ENCODE results near the gene PEF1.

PEF1 gene

DNA sequence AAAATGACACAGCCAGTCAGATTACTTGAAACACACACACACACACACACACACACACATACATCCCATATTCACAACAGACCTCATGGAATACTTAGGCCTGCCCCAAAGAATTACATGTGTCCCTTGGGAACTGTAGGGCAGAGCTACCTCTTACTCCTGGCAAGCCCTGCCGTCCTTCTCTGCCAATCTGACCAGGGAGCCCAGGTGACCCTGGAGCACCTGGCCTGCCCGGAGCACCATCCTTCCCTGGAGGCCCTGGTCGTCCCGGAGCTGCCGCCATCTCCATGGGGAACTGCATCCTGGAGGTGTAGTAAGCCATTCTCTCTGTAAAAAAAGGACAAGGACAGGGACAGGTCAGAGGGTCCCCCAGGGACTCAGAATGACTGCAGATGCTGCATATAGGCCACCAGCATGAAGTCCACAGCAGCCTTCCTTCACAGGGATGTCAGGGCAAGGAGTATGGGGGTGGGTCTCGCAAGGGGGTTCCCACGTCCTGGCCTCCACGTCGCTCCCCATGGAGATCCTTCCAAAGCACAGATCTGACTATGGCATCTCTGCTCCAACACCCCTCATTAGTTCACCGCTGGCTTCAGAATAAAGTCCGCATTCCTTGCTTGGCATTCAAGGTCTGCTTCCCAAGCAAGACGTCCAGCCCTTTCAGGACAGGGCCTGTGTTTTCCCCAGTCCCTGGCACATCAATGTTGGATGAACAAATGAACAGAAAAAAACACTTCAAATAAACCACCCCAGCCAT, 9.2 kb upstream of the PEF1 start:
- H3K4me3 ChIP-seq (ENCODE audit: control insufficient read depth, low read depth, low read length), result no peak overlapping the region
- TF ChIP-seq, protein P1, sequence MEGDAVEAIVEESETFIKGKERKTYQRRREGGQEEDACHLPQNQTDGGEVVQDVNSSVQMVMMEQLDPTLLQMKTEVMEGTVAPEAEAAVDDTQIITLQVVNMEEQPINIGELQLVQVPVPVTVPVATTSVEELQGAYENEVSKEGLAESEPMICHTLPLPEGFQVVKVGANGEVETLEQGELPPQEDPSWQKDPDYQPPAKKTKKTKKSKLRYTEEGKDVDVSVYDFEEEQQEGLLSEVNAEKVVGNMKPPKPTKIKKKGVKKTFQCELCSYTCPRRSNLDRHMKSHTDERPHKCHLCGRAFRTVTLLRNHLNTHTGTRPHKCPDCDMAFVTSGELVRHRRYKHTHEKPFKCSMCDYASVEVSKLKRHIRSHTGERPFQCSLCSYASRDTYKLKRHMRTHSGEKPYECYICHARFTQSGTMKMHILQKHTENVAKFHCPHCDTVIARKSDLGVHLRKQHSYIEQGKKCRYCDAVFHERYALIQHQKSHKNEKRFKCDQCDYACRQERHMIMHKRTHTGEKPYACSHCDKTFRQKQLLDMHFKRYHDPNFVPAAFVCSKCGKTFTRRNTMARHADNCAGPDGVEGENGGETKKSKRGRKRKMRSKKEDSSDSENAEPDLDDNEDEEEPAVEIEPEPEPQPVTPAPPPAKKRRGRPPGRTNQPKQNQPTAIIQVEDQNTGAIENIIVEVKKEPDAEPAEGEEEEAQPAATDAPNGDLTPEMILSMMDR (IDR thresholded peaks at IDR 0.05; ENCODE audit: control insufficient read depth, insufficient read depth, low read depth, low read length, missing control alignments), result no peak
- DNase-seq (ENCODE audit: low read depth), result no peak

DNA sequence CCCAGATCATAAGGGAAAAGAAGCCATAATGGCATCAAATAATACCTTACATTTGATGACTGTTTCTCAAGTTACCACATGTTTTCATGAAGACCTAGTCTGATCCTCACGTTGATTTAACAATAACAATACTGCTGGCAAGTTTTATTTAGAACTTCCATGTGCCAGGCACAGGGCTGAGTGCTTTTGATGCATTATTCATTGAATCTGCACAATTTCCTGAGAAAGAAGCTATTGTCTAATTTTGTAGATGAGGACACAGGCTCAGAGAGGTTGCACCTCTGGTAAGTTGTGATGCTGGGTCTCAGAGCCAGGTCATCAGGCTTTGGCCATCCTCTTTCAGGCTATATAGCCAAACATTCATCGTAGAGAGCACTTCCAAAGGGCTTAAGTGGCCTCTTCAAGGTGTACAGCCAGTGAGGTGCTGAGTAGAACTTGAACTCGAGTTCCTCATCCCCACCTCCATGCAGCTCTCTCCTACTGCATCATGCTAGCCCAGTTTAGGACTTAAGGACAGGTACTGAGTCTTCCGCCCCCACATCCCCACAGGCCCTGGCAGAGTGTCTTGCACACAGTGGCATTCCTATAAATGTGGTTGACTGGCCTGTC, 8.3 kb upstream of the PEF1 start:
- DNase-seq (ENCODE audit: low read depth), result no peak
- no peak overlapping the region for H3K4me3 ChIP-seq (ENCODE audit: control insufficient read depth, low read depth, low read length)
- TF ChIP-seq, protein P1 (IDR thresholded peaks at IDR 0.05; ENCODE audit: control insufficient read depth, insufficient read depth, low read depth, low read length, missing control alignments), result no peak

DNA sequence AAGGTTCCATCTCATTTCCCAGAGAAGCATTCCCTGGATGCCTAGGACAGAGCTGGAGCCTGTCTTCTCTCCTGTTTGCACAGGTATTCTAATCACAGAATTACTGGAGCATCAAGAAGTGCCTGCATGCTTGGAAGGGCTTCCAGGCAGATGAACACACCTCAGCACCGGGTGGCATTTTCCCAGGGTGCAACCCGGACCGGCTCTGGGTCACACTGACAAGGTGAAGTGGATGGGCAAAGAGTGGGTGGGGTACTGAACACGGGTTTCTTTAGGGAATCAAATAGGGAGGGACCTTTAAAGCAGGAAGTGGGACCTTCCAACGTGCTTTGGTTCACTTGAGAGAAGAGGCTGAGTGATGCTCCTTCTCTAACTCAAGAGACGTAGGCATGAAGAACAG, 7.1 kb upstream of the PEF1 start:
- no peak for DNase-seq (ENCODE audit: low read depth)
- TF ChIP-seq, protein P1 (IDR thresholded peaks at IDR 0.05; ENCODE audit: control insufficient read depth, insufficient read depth, low read depth, low read length, missing control alignments), result no peak

DNA sequence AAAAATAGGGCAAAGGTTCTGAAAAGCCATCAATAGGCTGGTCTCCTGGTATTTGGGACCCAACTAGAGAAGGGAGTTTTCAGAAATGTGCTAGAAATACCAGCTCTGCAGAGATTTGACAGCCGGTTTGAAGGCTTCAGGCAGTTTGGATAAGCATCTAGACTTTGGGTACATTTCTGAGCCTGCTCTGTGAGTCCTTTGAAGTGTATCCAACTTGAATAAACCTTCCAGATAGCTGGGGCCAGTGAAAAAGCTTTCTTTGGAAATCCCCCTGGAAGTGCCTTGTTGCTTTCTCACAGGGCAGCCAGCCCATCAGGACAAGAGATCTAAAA, 6.4 kb upstream of the PEF1 start:
- no peak overlapping the region for H3K4me3 ChIP-seq (ENCODE audit: control insufficient read depth, low read depth, low read length)
- DNase-seq (ENCODE audit: low read depth), result no peak
- TF ChIP-seq, protein P1 (IDR thresholded peaks at IDR 0.05; ENCODE audit: control insufficient read depth, insufficient read depth, low read depth, low read length, missing control alignments), result no peak

More for the DNA sequence above, 7.1 kb upstream of the PEF1 start:
- H3K4me3 ChIP-seq (ENCODE audit: control insufficient read depth, low read depth, low read length), result no peak overlapping the region

DNA sequence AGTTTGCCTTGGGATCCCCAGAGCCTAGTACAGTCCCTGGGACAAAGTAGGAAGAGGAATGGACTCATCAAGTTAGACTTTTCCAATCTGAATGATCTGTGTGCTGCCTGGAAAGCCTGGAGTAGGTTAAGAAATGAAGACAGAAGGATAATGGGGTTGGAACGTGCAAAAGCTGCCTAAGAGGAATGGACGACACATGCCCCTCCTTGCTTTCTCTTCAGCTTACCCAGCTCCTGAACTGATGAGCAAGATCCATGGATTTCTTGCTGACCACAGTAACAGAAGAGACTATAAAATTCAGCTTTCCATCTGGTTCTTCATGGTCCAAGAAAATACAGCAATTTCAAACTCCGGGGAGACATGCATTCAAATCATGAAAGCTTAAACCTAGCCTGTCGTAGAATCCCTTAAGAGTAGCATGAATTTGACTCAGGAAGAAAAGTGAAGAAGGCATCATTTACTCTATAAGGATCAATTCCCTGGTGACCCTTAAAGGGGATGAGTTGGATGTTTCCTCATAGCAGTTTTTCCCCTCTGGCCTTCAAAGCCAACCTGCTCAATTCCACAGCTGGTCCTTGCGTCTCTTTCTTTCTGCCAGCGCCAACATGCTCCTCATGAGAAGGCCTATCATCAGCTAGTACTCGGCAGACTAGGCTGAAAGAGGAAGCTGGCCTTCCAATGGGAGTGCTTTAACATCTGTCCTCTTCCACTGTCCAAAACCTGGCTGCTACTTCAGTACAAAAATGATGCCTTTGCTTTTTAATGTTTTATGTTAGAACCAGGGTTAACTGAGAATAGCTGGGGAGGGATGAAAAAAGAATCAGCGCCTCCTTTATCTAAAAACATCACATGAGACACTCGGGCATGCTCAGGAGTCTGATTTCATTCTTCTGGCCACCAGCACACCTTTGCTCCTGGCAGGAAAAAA, 5.7 kb upstream of the PEF1 start:
- no peak for DNase-seq (ENCODE audit: low read depth)
- TF ChIP-seq, protein P1 (IDR thresholded peaks at IDR 0.05; ENCODE audit: control insufficient read depth, insufficient read depth, low read depth, low read length, missing control alignments), result no peak

DNA sequence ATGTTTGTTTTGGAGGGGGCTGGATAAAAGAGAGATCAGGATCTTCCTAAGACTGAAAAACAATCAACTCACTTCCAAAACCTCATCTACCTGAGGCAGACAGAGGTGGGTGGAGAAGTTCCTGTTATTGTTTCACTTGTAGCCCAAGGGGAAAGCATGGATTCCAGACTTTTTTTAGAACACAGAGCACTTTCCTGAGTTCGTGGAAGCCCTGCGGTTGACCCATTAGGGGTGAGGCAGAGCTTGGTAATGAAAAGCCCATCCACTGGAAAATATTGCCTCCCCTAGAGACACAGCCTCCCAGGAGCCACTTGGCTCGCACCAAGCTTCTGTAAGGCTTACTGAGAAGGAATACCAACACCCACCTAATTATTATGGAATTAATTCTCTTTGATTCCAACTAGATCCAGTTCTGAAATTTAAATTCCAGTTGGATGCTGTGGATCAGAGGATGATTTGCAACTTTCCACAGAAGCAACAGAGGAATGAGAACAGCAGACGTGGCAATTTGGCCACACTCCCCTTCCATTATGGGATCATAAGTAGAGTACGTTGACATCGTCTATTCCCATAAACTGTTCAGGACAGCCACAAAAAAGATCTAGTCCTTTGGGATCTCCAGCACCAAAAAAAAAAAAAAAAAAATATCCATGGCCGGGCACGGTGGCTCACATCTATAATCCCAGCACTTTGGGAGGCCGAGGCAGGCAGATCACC, 4.1 kb upstream of the PEF1 start:
- TF ChIP-seq, protein P1 (IDR thresholded peaks at IDR 0.05; ENCODE audit: control insufficient read depth, insufficient read depth, low read depth, low read length, missing control alignments), result no peak
- no peak overlapping the region for H3K4me3 ChIP-seq (ENCODE audit: control insufficient read depth, low read depth, low read length)
- no peak for DNase-seq (ENCODE audit: low read depth)

More for the DNA sequence above, 5.7 kb upstream of the PEF1 start:
- no peak overlapping the region for H3K4me3 ChIP-seq (ENCODE audit: control insufficient read depth, low read depth, low read length)
